ENCODE data around the gene BTNL9. TPM values are rescaled to one million over a fixed set of nuclear protein-coding genes. Genes with fewer than 3 reads are reported as not detected.

BTNL9 gene
- total and polyA plus RNA-seq, 2 of the 4 experiments (the other 2 are of a cell fraction): not detected

GRCh38 chr5:181027452-181028031 lies 12.5 kb upstream of the BTNL9 start:
- no peaks in the 10 kb centered on the region for H3K4me1 ChIP-seq (ENCODE audit: control insufficient read depth, insufficient read depth, low read length)
- H3K4ac ChIP-seq (ENCODE audit: low read depth, low read length): no peak overlapping the region
- no peak overlapping the region for H4K5ac ChIP-seq (ENCODE audit: low read depth, low read length)
- H3K27ac ChIP-seq (ENCODE audit: insufficient read depth, low read length): no peak overlapping the region
- no TSS peak for BruUV-seq (replicated peaks)
- H2BK20ac ChIP-seq (ENCODE audit: low read depth, low read length): no peak overlapping the region
- no peaks in the 10 kb centered on the region for H4K20me1 ChIP-seq (ENCODE audit: insufficient read depth, low read length)
- H4K8ac ChIP-seq (ENCODE audit: low read depth in 2 of 2, low read length in 2 of 2): no peak overlapping the region
- in situ Hi-C loops (cut with MboI; ENCODE audit: low sequenced_read_pairs) (no loop called here), intact Hi-C loops (cut with micrococcal nuclease) (no loop called here), dilution Hi-C loops (cut with HindIII; ENCODE audit: low sequenced_read_pairs, unreplicated experiment) (no loop called here)
- no peak overlapping the region for H3K9ac ChIP-seq (ENCODE audit: low read depth, low read length)
- H2AFZ ChIP-seq (replicated peaks; ENCODE audit: low read length, poor library complexity): no peak overlapping the region
- ChIA-PET POLR2A (ENCODE audit: unreplicated experiment) (no interaction called here), CTCF (no interaction called here)
- peaks cover 11% of the 10 kb centered on the region for H3K9me3 ChIP-seq (ENCODE audit: control insufficient read depth, insufficient read depth, low read length)
- no peak overlapping the region for H3K14ac ChIP-seq (replicated peaks; ENCODE audit: low read depth, low read length)
- WGBS, 2 experiments (ENCODE audit: extremely low coverage in 2 of 2, insufficient read length in 1 of 2): no CpG with 5 or more reads among the region's 11 CpGs
- no peak overlapping the region for H3K4me2 ChIP-seq (ENCODE audit: low read depth, low read length)
- no peak overlapping the region for H3K23ac ChIP-seq (ENCODE audit: low read depth, low read length)
- H3K27me3 ChIP-seq (ENCODE audit: control insufficient read depth, insufficient read depth, low read length): no peaks in the 10 kb centered on the region
- no peak overlapping the region for H3K18ac ChIP-seq (ENCODE audit: low read depth, low read length)
- no peaks in the 10 kb centered on the region for H3K36me3 ChIP-seq (ENCODE audit: control insufficient read depth, insufficient read depth, low read length)
- H2BK15ac ChIP-seq (ENCODE audit: low read depth, low read length): no peak overlapping the region
- no peak overlapping the region for H3K56ac ChIP-seq (ENCODE audit: extremely low read depth, insufficient read depth, low read length)
- no peaks in the 10 kb centered on the region for H3K79me1 ChIP-seq (ENCODE audit: low read depth in 1 of 2, low read length in 2 of 2)
- H4K91ac ChIP-seq (ENCODE audit: insufficient read depth, low read depth, low read length): no peak overlapping the region
- H2BK120ac ChIP-seq (ENCODE audit: low read depth, low read length): no peak overlapping the region
- no peaks in the 10 kb centered on the region for H3K9me1 ChIP-seq (ENCODE audit: insufficient read depth, low read length)
- H2AK9ac ChIP-seq (replicated peaks; ENCODE audit: low read depth, low read length, poor library complexity): no peak overlapping the region
- ATAC-seq (ENCODE audit: low read depth): no peak
- no peak for DNase-seq
- TF ChIP-seq ELK1 (IDR thresholded peaks at IDR 0.05; ENCODE audit: borderline replicate concordance, low read depth, low read length) (no peak), POLR2A (IDR thresholded peaks at IDR 0.05; ENCODE audit: low read depth, low read length) (no peak), USF2 (IDR thresholded peaks at IDR 0.05; ENCODE audit: low read depth, low read length) (no peak), MAZ (IDR thresholded peaks at IDR 0.05; ENCODE audit: borderline replicate concordance, low read depth, low read length) (no peak), MAFK (IDR thresholded peaks at IDR 0.05; ENCODE audit: low read depth, low read length) (no peak), SMC3 (IDR thresholded peaks at IDR 0.05; ENCODE audit: low read depth, low read length) (no peak), RAD21 (IDR thresholded peaks at IDR 0.05; ENCODE audit: low read length) (no peak), MXI1 (IDR thresholded peaks at IDR 0.05; ENCODE audit: borderline replicate concordance, low read depth, low read length) (no peak), CTCF (conservative IDR thresholded peaks at IDR 0.05; ENCODE audit: low read depth, low read length) (no peak), FOS (IDR thresholded peaks at IDR 0.05; ENCODE audit: low read depth, low read length) (no peak), BHLHE40 (IDR thresholded peaks at IDR 0.05; ENCODE audit: low read depth, low read length) (no peak), RFX5 (IDR thresholded peaks at IDR 0.05; ENCODE audit: low read depth, low read length) (no peak), CEBPB (IDR thresholded peaks at IDR 0.05; ENCODE audit: low read depth, low read length) (no peak), NFE2L2 (IDR thresholded peaks at IDR 0.05; ENCODE audit: low read depth, low read length) (no peak), CHD1 (IDR thresholded peaks at IDR 0.05; ENCODE audit: low read depth, low read length) (no peak), RCOR1 (IDR thresholded peaks at IDR 0.05; ENCODE audit: insufficient replicate concordance, low read length) (no peak)
- no peak overlapping the region for H2AK5ac ChIP-seq (ENCODE audit: low read depth, low read length)
- H2BK5ac ChIP-seq (ENCODE audit: low read depth, low read length, poor library complexity, severe bottlenecking): no peak overlapping the region
- no peak overlapping the region for H3K4me3 ChIP-seq (ENCODE audit: insufficient read depth, low read depth, low read length)
